Gastrocnemius medialis (tissue), 4 donors: ENCODE data around the gene UBE2J1. TPM values are rescaled to one million over a fixed set of nuclear protein-coding genes. Genes with fewer than 3 reads are reported as not detected.
"Not testable (repeated sequence)": the region's sequence is repeated elsewhere in the genome, so short reads cannot be mapped to it uniquely, and the experiment has no call there.

Experiments used
- ATAC-seq, 2 donors: fragments of 150-250 bp; one replicate each; pipeline ENCODE4 v1.9.1; 2016
- DNase-seq, 2 donors: peaks; one replicate each; pipeline ENCODE4 v3.0.0-alpha.2; 2019
- H3K27ac ChIP-seq, 4 donors: fragments of 200-600 bp; sonication (generic); 1 replicate in 1 of 4; 2 replicates in 3 of 4; pipeline ENCODE4 v1.5.1; 2016 to 2018; ENCODE audit warnings: mild to moderate bottlenecking in 2 of 4, moderate library complexity in 1 of 4
- H3K27me3 ChIP-seq, 3 donors: fragments of 200-600 bp; sonication (generic) in 2 of 3; 1 replicate in 1 of 3; 2 replicates in 2 of 3; pipeline versions ENCODE4 v1.5.1 to v1.6.0; 2016 to 2019; ENCODE audit warnings: mild to moderate bottlenecking in 1 of 3, moderate library complexity in 1 of 3
- H3K36me3 ChIP-seq, 2 donors: fragments of 200-600 bp; sonication (generic) in 1 of 2; one replicate each; pipeline ENCODE4 v1.5.1; 2017 to 2018
- H3K4me1 ChIP-seq, 2 donors: fragments of 200-600 bp; sonication (generic) in 1 of 2; one replicate each; pipeline ENCODE4 v1.5.1; 2016 to 2017; ENCODE audit warnings: mild to moderate bottlenecking in 2 of 2
- H3K4me3 ChIP-seq, 4 donors: fragments of 200-600 bp; sonication (generic) in 3 of 4; 1 replicate in 1 of 4; 2 replicates in 3 of 4; pipeline ENCODE4 v1.5.1; 2016 to 2019; ENCODE audit warnings: mild to moderate bottlenecking in 2 of 4
- H3K9me3 ChIP-seq, 3 donors: fragments of 200-600 bp; sonication (generic) in 2 of 3; 1 replicate in 1 of 3; 2 replicates in 2 of 3; pipeline ENCODE4 v1.5.1; 2016 to 2019
- CTCF ChIP-seq, 5 experiments: fragments of 450-650 bp in 3 of 5; fragments of 200-600 bp in 2 of 5; sonication (generic) in 2 of 5; IDR thresholded peaks in 4 of 5; conservative IDR thresholded peaks in 1 of 5; 1 replicate in 4 of 5; 2 replicates in 1 of 5; pipeline ENCODE4 v1.5.1; 2016 to 2019; ENCODE audit warnings: antibody characterized with exemption in 5 of 5, mild to moderate bottlenecking in 3 of 5, moderate library complexity in 3 of 5
- POLR2A ChIP-seq, 2 donors: fragments of 450-650 bp; IDR thresholded peaks; one replicate each; pipeline ENCODE4 v1.6.1; 2017; ENCODE audit warnings: antibody characterized with exemption in 2 of 2, mild to moderate bottlenecking in 2 of 2, moderate library complexity in 2 of 2
- in situ Hi-C, 4 donors: fragments of 200-750 bp; cut with MboI; loops; one replicate each; pipeline versions ENCODE4 v1.15.0 to v1.8.0; 2017; ENCODE audit warnings: low sequenced_read_pairs in 4 of 4
- intact Hi-C: fragments of 100-400 bp; cut with DNase I; formaldehyde crosslinking; loops from one replicate; pipeline ENCODE4 v1.15.1; 2023; ENCODE audit warnings: low total_unique reads
- total RNA-seq, 4 donors: library from RNA; depleted of rRNA; stranded (reverse); fragments of >200 nt; gene quantifications; one replicate each; pipeline versions ENCODE4 v1.1.0 to v1.2.3, GENCODE V29; 2016

UBE2J1 gene
- total RNA-seq, 4 donors from 2014 or later = 10.5 to 15.1 (median 14.6) TPM

GRCh38 chr6:89311853-89312531 is 40.5 kb downstream of the UBE2J1 start:
- Histone ChIP-seq H3K27me3 (no peaks in the 10 kb centered on the region), H3K27ac (peak overlapping the region; percentile 27 to 81 (median 60)), H3K9me3 (no peaks in the 10 kb centered on the region), H3K4me3 (no peak overlapping the region), H3K36me3 (no peaks in the 10 kb centered on the region), H3K4me1 (peaks cover 25 to 44% of the 10 kb centered on the region in 2 donors)
- intact Hi-C loops (loop anchor here (5.0 kb wide), 1 partner anchor 60 kb away; no protein-coding TSS in a partner anchor), in situ Hi-C loops (no loop called here)
- ATAC-seq = peak; percentile 45 to 50
- TF ChIP-seq CTCF (IDR thresholded peaks at IDR 0.05 in 4 of 5, conservative IDR thresholded peaks at IDR 0.05 in 1 of 5) (peak; percentile 24 to 63 (median 43)), POLR2A (IDR thresholded peaks at IDR 0.05) (no peak)
- DNase-seq = peak in 1 of 2 donors; percentile 22

- DNase-seq (no peak), ATAC-seq (no peak)
- intact Hi-C loops = loop anchor here (5.0 kb wide), 1 partner anchor 61 kb away; no protein-coding TSS in a partner anchor
- Histone ChIP-seq H3K4me1 (peaks cover 25 to 44% of the 10 kb centered on the region in 2 donors), H3K27me3 (no peaks in the 10 kb centered on the region), H3K27ac (peak overlapping the region; percentile 27 to 81 (median 60)), H3K9me3 (no peaks in the 10 kb centered on the region), H3K4me3 (no peak overlapping the region), H3K36me3 (no peaks in the 10 kb centered on the region)
- in situ Hi-C loops = no loop called here
- TF ChIP-seq CTCF (IDR thresholded peaks at IDR 0.05 in 4 of 5, conservative IDR thresholded peaks at IDR 0.05 in 1 of 5) = peak in 1 of 5 experiments; percentile 57
- TF ChIP-seq POLR2A (IDR thresholded peaks at IDR 0.05) = no peak
Observed at GRCh38 chr6:89311530-89311852, 41.0 kb downstream of the UBE2J1 start.

DNA sequence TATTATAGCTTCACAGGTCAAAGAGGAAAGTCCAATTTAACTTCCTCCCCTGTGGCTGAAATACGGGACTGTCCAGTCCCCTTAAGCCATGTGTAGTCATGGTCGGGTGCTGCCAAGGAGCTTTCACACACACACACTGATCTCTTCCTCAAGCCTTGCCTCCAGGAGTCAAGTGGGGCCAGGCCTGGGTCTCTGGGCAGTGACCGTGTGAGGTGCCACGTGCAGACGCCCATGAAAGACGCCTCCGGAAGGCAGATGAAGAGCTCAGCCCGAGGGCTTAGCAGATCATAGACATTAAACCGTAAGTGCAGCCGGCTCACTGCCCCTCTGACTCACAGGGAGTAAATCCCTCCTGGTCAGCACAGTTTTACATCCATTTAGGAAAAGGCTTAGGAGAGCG is 41.6 kb downstream of the UBE2J1 start:
- Histone ChIP-seq H3K36me3 (no peaks in the 10 kb centered on the region), H3K9me3 (no peaks in the 10 kb centered on the region), H3K4me3 (no peak overlapping the region), H3K27me3 (no peaks in the 10 kb centered on the region), H3K27ac (no peak overlapping the region), H3K4me1 (peaks cover 25 to 44% of the 10 kb centered on the region in 2 donors)
- DNase-seq = no peak
- TF ChIP-seq POLR2A (IDR thresholded peaks at IDR 0.05) (no peak), CTCF (IDR thresholded peaks at IDR 0.05 in 4 of 5, conservative IDR thresholded peaks at IDR 0.05 in 1 of 5) (no peak)
- intact Hi-C loops = loop anchor here (5.0 kb wide), 1 partner anchor 61 kb away; no protein-coding TSS in a partner anchor
- in situ Hi-C loops = no loop called here
- ATAC-seq = no peak

DNA sequence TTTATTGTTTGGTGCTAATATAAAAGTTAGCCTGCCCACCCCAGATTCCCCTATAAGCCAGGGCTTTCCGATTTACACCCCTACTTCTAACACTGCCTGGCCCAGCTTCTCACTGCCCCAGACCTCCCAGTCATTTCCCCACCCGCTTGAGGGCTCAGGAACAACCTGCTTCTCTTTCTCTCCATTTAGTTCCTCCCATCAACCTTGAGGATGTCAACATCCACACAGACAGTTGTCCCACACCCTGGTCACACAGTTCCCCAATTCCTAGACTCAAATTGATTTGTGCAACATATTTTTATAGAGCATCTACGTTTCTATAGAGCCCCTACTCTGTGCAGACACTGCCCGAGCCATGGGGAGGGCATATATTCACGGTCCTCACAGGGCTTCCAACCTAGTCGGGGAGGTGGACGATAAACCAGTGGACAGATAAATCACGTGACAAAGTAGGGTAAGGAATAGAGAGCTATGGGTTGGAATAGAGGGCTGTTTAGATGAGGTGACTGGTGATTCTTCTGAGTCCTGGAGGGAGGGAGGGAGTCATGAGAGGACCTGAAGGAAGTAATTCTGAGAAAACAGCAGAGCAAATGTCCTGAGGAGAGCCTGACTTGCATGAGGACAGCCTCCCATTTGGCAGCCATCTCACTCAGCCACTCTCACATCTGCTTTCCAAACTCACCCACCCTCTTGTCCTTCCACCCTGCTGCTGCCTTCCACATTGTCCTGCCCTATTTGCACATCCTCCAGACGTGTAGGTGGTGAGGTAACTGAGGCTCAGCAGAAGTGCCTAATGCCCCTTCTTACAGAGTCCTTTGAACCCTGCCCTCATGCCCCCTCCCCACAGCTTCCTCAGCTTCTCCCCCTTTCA is 43.8 kb downstream of the UBE2J1 start:
- in situ Hi-C loops = no loop called here
- intact Hi-C loops = no loop called here
- DNase-seq = no peak
- no peak for ATAC-seq
- H3K9me3 ChIP-seq = no peaks in the 10 kb centered on the region
- H3K4me3 ChIP-seq = no peak overlapping the region
- no peak overlapping the region for H3K27ac ChIP-seq
- peaks cover 21 to 27% of the 10 kb centered on the region in 2 donors for H3K4me1 ChIP-seq
- no peaks in the 10 kb centered on the region for H3K36me3 ChIP-seq
- no peak for TF ChIP-seq POLR2A (IDR thresholded peaks at IDR 0.05)
- TF ChIP-seq CTCF (IDR thresholded peaks at IDR 0.05 in 4 of 5, conservative IDR thresholded peaks at IDR 0.05 in 1 of 5) = no peak
- H3K27me3 ChIP-seq = no peaks in the 10 kb centered on the region

DNA sequence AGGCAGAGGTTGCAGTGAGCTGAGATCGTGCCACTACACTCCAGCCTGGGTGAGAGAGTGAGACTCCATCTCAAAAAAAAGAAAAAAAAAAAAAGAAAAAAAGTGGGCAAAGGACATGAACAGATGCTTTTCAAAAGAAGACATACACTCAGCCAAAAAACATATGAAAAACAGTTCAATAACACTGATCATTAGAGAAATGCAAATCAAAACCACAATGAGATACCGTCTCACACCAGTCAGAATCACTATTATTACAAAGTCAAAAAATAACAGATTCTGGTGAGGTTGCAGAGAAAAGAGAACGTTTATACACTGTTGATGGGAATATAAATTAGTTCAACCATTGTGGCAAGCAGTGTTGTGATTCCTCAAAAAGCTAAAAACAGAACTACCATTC is 48.0 kb downstream of the UBE2J1 start:
- DNase-seq, H3K27me3 ChIP-seq, H3K36me3 ChIP-seq, H3K9me3 ChIP-seq, ATAC-seq, in situ Hi-C loops, H3K4me3 ChIP-seq, intact Hi-C loops, H3K4me1 ChIP-seq, H3K27ac ChIP-seq: not testable (repeated sequence)
